ENCODE results near the gene ZC3H7B. TPM values are rescaled to one million over a fixed set of nuclear protein-coding genes. Genes with fewer than 3 reads are reported as not detected.

The ZC3H7B gene
- total and polyA plus RNA-seq, 2 donors (not counting 3 experiments of a cell fraction or from before 2014, with no cell fraction given), result 66.8 to 95.9 TPM

DNA sequence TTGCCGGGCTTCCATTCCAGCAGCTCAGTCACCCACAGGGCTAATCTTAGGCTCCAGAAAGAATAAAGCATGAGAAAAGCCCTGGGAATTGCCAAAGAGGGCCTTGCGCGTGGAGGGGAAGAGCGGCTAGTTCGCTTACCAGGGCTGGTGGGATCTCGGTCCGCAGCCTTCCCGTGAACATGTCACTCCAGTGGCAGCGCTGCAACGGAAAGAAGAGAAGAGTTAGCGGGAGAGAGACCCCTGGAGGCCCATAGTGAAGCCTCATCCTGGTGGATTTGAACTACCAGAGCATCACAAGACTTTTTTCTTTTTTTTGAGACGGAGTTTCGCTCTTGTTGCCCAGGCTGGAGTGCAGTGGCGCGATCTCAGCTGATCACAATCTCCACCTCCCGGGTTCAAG, 33.4 kb upstream of the ZC3H7B start:
- no peaks in the 10 kb centered on the region for H3K4me1 ChIP-seq (ENCODE audit: control insufficient read depth, extremely low read depth, insufficient read depth, low read length)
- H3K36me3 ChIP-seq (ENCODE audit: control insufficient read depth in 2 of 2, extremely low read depth in 1 of 2, insufficient read depth in 2 of 2, low read length in 2 of 2), result peaks cover 20 to 52% of the 10 kb centered on the region in 2 experiments
- no peak overlapping the region for H2AFZ ChIP-seq (ENCODE audit: low read depth, low read length)
- DNase-seq (ENCODE audit: low read depth, low spot score) (no peak), FAIRE-seq (no peak)
- no peak overlapping the region for H3K9ac ChIP-seq (replicated peaks; ENCODE audit: extremely low read depth, insufficient read depth, low read length)
- H3K79me2 ChIP-seq (ENCODE audit: control insufficient read depth, insufficient read depth, low read length), result peaks cover 29% of the 10 kb centered on the region
- no peak overlapping the region for H3K4me2 ChIP-seq (ENCODE audit: insufficient read depth, low read length)
- H3K9me3 ChIP-seq (replicated peaks; ENCODE audit: control insufficient read depth, insufficient read depth, low read length), result no peaks in the 10 kb centered on the region
- TF ChIP-seq EZH2 (IDR thresholded peaks at IDR 0.05; ENCODE audit: borderline replicate concordance, low read depth, low read length, severe bottlenecking), result no peak
- TF ChIP-seq JUN (IDR thresholded peaks at IDR 0.05; ENCODE audit: borderline replicate concordance, insufficient read depth, insufficient read length, low read depth), result no peak
- TF ChIP-seq MYC (IDR thresholded peaks at IDR 0.05; ENCODE audit: low read depth, low read length), result no peak
- no peak for TF ChIP-seq FOS (IDR thresholded peaks at IDR 0.05; ENCODE audit: borderline replicate concordance, insufficient read depth, low read length)
- no peak for TF ChIP-seq POLR2AphosphoS5 (IDR thresholded peaks at IDR 0.05; ENCODE audit: insufficient read depth, low read depth, low read length)
- TF ChIP-seq CTCF (IDR thresholded peaks at IDR 0.05; ENCODE audit: extremely low read depth in 1 of 2, insufficient read depth in 1 of 2, low read depth in 1 of 2, low read length in 2 of 2), result no peak
- TF ChIP-seq MAX (IDR thresholded peaks at IDR 0.05; ENCODE audit: insufficient read depth, insufficient read length), result no peak
- TF ChIP-seq GATA2 (IDR thresholded peaks at IDR 0.05; ENCODE audit: insufficient read depth, insufficient read length, low read depth, low read length), result no peak
- TF ChIP-seq POLR2A (IDR thresholded peaks at IDR 0.05; ENCODE audit: low read depth, low read length), result no peak
- H4K20me1 ChIP-seq (replicated peaks; ENCODE audit: control insufficient read depth, extremely low read depth, insufficient read depth, low read length), result no peaks in the 10 kb centered on the region
- intact Hi-C loops (cut with micrococcal nuclease), result no loop called here
- ChIA-PET CTCF (no interaction called here), POLR2A (no interaction called here)
- no peaks in the 10 kb centered on the region for H3K27me3 ChIP-seq (ENCODE audit: control insufficient read depth in 2 of 2, insufficient read depth in 2 of 2, low read length in 2 of 2)
- no TSS peak for BruUV-seq (replicated peaks)
- no peak overlapping the region for H3K27ac ChIP-seq (ENCODE audit: insufficient read depth, low read depth, low read length)
- no peak overlapping the region for H3K4me3 ChIP-seq (replicated peaks in 1 of 3; ENCODE audit: insufficient read depth in 1 of 3, low read depth in 1 of 3, low read length in 3 of 3)
- H3K9me1 ChIP-seq (replicated peaks; ENCODE audit: control insufficient read depth, extremely low read depth, insufficient read depth, low read length), result no peaks in the 10 kb centered on the region
- dilution Hi-C loops (cut with MboI; ENCODE audit: extremely low pct_ligation_motif_present, low sequenced_read_pairs), result no loop called here

All from endothelial cell of umbilical vein (primary cell).